Type B pancreatic cell (in vitro differentiated cells): ENCODE data around the gene EIF4G3. TPM values are rescaled to one million over a fixed set of nuclear protein-coding genes. Genes with fewer than 3 reads are reported as not detected.

Experiments used
- DNase-seq: peaks from one replicate; pipeline ENCODE4 v3.0.0; 2021; ENCODE audit warnings: mixed read lengths; ENCODE audit not compliant: unreplicated experiment; ENCODE audit errors: extremely low spot score
- H3K27ac Mint-ChIP-seq: 2 replicates; pipeline ENCODE4 v1.8.0; 2021; ENCODE audit warnings: mild to moderate bottlenecking, mixed read lengths
- H3K27me3 Mint-ChIP-seq: 2 replicates; pipeline ENCODE4 v1.8.0; 2021; ENCODE audit warnings: mixed read lengths
- H3K36me3 Mint-ChIP-seq: 2 replicates; pipeline ENCODE4 v1.8.0; 2021; ENCODE audit warnings: mixed read lengths
- H3K4me1 Mint-ChIP-seq: one replicate; pipeline ENCODE4 v1.8.0; 2021; ENCODE audit warnings: mixed read lengths; ENCODE audit not compliant: unreplicated experiment
- H3K4me3 Mint-ChIP-seq: 2 replicates; pipeline ENCODE4 v1.8.0; 2021; ENCODE audit warnings: mild to moderate bottlenecking, mixed read lengths
- H3K9me3 Mint-ChIP-seq: 2 replicates; pipeline ENCODE4 v1.8.0; 2021; ENCODE audit warnings: mixed read lengths
- CTCF ChIP-seq: fragments of 200-600 bp; sonication (generic); conservative IDR thresholded peaks from 2 replicates; pipeline ENCODE4 v1.5.0; 2021; ENCODE audit warnings: antibody characterized with exemption, mild to moderate bottlenecking
- total RNA-seq: library from RNA; stranded (reverse); gene quantifications from 2 replicates; pipeline ENCODE4 v1.2.1, GENCODE V29; 2021; ENCODE audit warnings: low replicate concordance

Gene EIF4G3
- total RNA-seq, 1 donor from 2014 or later, result 71.5 TPM

DNA sequence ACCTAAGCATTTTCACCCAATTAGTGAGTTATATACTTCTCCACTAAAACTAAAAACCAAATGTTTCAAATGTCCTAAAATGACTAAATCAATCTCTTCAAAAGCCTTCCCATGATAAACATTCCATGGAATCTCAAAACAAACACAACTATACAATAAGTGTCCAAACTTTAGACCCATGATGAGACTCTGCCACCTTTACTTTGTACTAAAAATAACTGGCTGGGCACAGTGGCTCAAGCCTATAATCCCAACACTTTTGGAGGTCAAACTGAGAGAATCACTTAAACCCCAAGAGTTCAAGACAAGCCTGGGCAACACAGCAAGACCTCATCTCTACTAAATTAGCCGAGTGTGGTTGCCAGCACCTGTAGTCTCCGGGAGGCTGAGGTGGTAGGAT is 87.4 kb downstream of the EIF4G3 start:
- no peak overlapping the region for H3K4me3 Mint-ChIP-seq
- H3K9me3 Mint-ChIP-seq, result no peaks in the 10 kb centered on the region
- peaks cover 21% of the 10 kb centered on the region for H3K36me3 Mint-ChIP-seq
- no peak for TF ChIP-seq CTCF
- H3K27me3 Mint-ChIP-seq, result no peaks in the 10 kb centered on the region
- no peak overlapping the region for H3K27ac Mint-ChIP-seq
- no peak for DNase-seq
- H3K4me1 Mint-ChIP-seq, result peaks cover 9% of the 10 kb centered on the region

- no peak for DNase-seq
- TF ChIP-seq CTCF, result no peak
Observed at GRCh38 chr1:21084111-21084810, 92.4 kb downstream of the EIF4G3 start.

DNA sequence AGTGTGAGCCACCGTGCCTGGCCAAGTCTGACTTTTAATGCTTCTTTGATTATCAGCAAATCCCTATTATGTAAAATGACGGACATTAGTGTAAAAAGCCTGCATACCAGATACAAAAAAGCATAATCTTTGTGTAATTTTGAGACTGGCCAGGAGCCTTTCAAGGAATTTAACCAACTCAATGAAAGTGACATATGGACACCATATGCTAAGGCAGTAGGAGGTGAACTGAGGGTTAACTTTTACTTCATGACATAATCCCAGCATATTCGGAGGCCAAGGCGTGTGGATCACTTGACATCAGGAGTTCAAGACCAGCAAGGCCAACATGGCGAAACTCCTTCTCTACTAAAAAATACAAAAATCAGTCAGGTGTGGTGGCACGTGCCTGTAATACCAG is 94.6 kb downstream of the EIF4G3 start:
- no peak for DNase-seq
- H3K27ac Mint-ChIP-seq, result peak overlapping the region; percentile 70
- H3K27me3 Mint-ChIP-seq, result no peaks in the 10 kb centered on the region

More at GRCh38 chr1:21084111-21084810, 92.4 kb downstream of the EIF4G3 start:
- Mint-ChIP-seq H3K4me1 (peaks cover 9% of the 10 kb centered on the region), H3K27ac (peak overlapping the region; percentile 44), H3K9me3 (no peaks in the 10 kb centered on the region), H3K36me3 (peaks cover 26% of the 10 kb centered on the region), H3K27me3 (no peaks in the 10 kb centered on the region), H3K4me3 (no peak overlapping the region)

DNA sequence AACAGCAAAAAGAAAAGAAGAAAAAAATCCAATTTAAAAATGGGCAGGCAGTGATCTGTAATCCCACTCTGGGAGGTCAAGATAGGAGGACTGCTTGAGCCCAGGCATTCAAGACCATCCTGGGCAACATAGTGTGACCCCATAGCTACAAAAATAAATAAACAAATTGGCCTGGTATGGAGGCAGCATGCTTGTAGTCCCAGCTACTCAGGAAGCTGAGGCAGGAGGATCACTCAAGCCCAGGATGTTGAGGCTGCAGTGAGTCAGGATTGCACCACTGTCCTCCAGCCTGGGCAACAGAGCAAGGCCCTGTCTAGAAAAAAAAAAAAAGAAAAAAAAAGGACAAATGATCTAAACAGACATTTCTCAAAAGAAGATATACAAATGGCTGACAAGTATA is 99.6 kb downstream of the EIF4G3 start:
- peaks cover 2% of the 10 kb centered on the region for H3K4me1 Mint-ChIP-seq
- peaks cover 19% of the 10 kb centered on the region for H3K36me3 Mint-ChIP-seq
- H3K27ac Mint-ChIP-seq, result no peak overlapping the region
- no peak for TF ChIP-seq CTCF
- H3K27me3 Mint-ChIP-seq, result no peaks in the 10 kb centered on the region
- DNase-seq, result no peak
- H3K9me3 Mint-ChIP-seq, result no peaks in the 10 kb centered on the region
- no peak overlapping the region for H3K4me3 Mint-ChIP-seq

More for the DNA sequence above, 94.6 kb downstream of the EIF4G3 start:
- Mint-ChIP-seq H3K4me3 (no peak overlapping the region), H3K36me3 (peaks cover 30% of the 10 kb centered on the region), H3K4me1 (peaks cover 9% of the 10 kb centered on the region), H3K9me3 (no peaks in the 10 kb centered on the region)
- no peak for TF ChIP-seq CTCF

- no peak for TF ChIP-seq CTCF
- Mint-ChIP-seq H3K27ac (no peak overlapping the region), H3K9me3 (no peaks in the 10 kb centered on the region), H3K4me3 (no peak overlapping the region), H3K36me3 (peaks cover 5% of the 10 kb centered on the region), H3K27me3 (no peaks in the 10 kb centered on the region), H3K4me1 (peaks cover 9% of the 10 kb centered on the region)
- no peak for DNase-seq
Observed at GRCh38 chr1:21072721-21073120, 104.0 kb downstream of the EIF4G3 start.

- H3K27me3 Mint-ChIP-seq, result no peaks in the 10 kb centered on the region
- no peak overlapping the region for H3K27ac Mint-ChIP-seq
- no peak for DNase-seq
- H3K4me1 Mint-ChIP-seq, result peaks cover 9% of the 10 kb centered on the region
- no peaks in the 10 kb centered on the region for H3K9me3 Mint-ChIP-seq
- H3K4me3 Mint-ChIP-seq, result no peak overlapping the region
- H3K36me3 Mint-ChIP-seq, result no peaks in the 10 kb centered on the region
- no peak for TF ChIP-seq CTCF
Observed at GRCh38 chr1:21069549-21069948, 107.1 kb downstream of the EIF4G3 start.
